Measurements from ENCODE around the gene NAA10.

GRCh38 chrX:153933748-153934147 lies 1.1 kb downstream of the NAA10 start:
- TF ChIP-seq CTCF (IDR thresholded peaks at IDR 0.05) (no peak), POLR2A (IDR thresholded peaks at IDR 0.05) (no peak), EP300 (IDR thresholded peaks at IDR 0.05) (no peak)

All from tibial nerve (tissue), 4 donors.